HG02970 (cell line): ENCODE results near the gene ID2.

Source experiments
- ATAC-seq: cut with Tn5 transposase; IDR thresholded peaks from one replicate; pipeline ENCODE4 v1.9.1; 2021; ENCODE audit warnings: mild to moderate bottlenecking, moderate library complexity, moderate number of reproducible peaks; ENCODE audit not compliant: unreplicated experiment, low FRiP score

The ID2 gene

GRCh38 chr2:8682719-8683667 is 1.1 kb downstream of the ID2 start:
- no peak for ATAC-seq

GRCh38 chr2:8684540-8684877 is 2.7 kb downstream of the ID2 start:
- no peak for ATAC-seq

DNA sequence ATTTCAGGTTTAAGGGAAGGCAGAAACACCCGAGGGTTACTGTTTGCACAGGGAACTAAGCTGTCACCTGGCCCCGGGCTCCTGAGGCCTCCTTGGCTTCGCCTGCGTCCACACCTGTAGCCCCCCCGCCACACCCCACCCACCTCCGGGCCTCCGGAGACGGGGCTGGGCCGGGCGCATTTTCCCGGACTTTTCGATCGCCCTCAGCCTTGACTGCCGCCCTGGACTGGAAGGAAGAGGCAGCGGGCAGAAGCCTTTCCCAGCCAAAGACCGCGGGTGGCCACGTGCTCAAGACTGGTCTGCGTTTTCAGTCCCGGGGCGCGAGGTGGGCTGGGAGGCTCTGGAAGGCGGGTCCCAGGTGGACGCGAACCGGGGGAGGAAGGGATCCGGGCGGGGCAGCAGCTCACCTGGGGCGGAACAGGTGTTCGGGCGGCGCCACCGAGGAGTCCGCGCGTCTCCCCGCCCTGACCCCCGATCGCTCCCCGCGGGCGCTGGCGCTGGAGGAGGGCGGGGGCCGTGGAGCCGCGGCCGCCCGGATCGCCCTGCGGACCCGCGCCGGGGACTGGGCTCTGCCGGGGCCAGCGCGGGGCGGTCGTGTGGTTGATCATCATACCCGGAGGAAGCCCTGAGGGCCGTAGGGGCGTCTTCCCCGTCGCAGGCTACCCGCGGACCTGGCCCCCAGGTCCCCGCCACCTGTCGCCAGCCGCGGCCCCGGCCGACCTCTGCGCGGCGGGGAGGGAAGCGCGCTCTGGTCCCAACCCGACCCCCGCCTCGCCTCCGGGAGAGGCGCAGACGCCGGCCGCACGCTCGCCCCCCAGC is 3.2 kb downstream of the ID2 start:
- no peak for ATAC-seq

DNA sequence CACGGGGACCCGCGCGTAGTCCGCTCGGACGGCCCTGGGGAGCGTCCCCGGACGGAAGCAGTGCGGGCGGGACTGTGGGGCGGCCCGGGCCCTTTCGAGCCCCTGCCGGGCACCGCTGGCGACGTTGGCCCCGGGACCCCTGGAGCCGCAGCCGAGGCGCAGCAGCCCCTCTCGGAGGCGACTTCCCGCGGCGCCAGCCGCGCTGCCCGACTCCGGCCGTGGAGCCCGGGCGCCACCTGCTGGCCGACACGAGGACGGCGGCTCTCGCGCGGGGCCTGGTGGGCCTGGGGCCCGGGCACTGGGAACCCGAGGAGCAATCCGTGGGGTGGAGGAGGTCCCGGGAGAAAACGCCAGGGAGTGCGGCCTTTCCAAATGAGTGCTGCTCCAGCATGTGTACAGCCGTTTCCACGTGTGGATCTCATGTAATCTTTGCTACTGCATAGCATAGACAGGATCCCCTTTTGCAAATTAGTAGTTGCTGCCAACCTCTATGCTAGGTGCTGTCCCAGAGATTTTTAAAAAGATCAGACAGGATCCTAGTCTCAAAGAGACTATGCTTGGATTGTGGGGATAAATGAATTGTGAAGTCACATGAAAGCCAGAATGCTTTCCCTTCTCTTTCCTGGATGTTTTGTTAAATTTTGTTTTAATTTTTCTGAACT is 4.0 kb downstream of the ID2 start:
- no peak for ATAC-seq

- ATAC-seq = no peak
Observed at GRCh38 chr2:8691859-8692437, 10.1 kb downstream of the ID2 start.

GRCh38 chr2:8692783-8693156 is 10.9 kb downstream of the ID2 start:
- no peak for ATAC-seq

- ATAC-seq = no peak
Observed at GRCh38 chr2:8693157-8693821, 11.4 kb downstream of the ID2 start.

- no peak for ATAC-seq
Observed at GRCh38 chr2:8694737-8695136, 12.9 kb downstream of the ID2 start.

- ATAC-seq = no peak
Observed at GRCh38 chr2:8697190-8697589, 15.3 kb downstream of the ID2 start.

GRCh38 chr2:8699839-8700238 is 18.0 kb downstream of the ID2 start:
- no peak for ATAC-seq

GRCh38 chr2:8701681-8702379 is 20.0 kb downstream of the ID2 start:
- no peak for ATAC-seq

- ATAC-seq = no peak
Observed at GRCh38 chr2:8704906-8705305, 23.1 kb downstream of the ID2 start.

GRCh38 chr2:8709611-8710010 is 27.8 kb downstream of the ID2 start:
- ATAC-seq = no peak

- no peak for ATAC-seq
Observed at GRCh38 chr2:8710951-8711350, 29.1 kb downstream of the ID2 start.

- no peak for ATAC-seq
Observed at GRCh38 chr2:8714283-8714682, 32.4 kb downstream of the ID2 start.

DNA sequence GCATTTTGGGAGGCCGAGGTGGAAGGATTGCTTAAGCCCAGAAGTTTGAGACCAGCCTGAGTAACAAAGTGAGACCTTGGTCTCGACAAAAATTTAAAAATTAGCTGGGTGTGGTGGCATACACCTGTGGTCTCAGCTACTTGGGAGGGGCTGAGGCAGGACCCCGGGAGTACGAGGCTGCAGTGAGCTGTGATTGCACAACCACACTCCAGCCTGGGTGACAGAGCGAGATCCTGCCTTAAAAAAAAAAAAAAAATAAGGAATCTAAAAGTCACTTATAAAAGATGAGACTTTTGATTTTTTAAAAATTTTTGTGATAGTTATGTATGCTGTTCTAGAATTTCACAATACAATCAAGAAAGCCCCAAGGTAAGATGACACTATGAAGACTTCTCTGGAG is 33.1 kb downstream of the ID2 start:
- no peak for ATAC-seq

DNA sequence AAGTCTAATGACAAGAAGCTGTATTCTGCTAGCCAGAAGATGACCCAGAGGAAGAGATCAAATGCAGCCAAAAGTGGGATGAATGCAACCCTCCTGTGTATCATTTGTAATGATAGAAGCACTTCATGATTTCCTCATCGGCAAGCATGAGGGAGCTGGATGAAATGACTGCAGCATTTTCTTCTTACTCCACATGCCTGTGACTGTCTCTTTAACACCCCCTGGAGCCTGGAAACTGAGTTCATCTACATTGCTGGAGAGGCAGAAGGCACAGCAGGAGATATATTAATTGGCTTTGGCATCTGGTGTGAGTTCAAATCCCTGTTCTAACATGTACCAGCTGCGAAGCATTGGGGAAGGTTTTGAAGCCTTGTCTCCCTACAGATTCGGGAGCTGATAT is 37.7 kb downstream of the ID2 start:
- no peak for ATAC-seq

GRCh38 chr2:8720741-8721140 is 38.9 kb downstream of the ID2 start:
- ATAC-seq = no peak

DNA sequence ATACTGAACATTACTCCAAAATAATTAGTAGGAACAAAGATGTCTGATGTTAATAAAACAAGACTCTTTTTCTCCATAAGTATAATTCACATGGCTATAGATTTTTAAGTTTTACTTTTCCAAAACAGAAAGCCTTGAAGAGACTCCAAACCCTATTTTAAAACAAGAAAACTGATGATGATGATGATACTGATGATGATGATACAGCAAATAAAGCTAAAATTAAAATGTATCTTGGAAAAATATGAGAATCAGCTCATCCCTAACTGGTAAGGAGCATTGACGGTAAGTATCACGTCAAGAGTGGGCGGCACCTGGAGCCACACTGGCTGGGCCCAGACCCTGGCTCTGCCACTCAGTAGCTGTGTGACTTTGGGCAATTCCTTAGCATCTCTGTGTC is 39.6 kb downstream of the ID2 start:
- no peak for ATAC-seq

GRCh38 chr2:8722986-8723385 is 41.1 kb downstream of the ID2 start:
- no peak for ATAC-seq
